Gastroesophageal sphincter (tissue), 4 donors: ENCODE data around the gene CDYL. TPM values are rescaled to one million over a fixed set of nuclear protein-coding genes. Genes with fewer than 3 reads are reported as not detected.

Source experiments
- ATAC-seq: fragments of 150-250 bp; one replicate; pipeline ENCODE4 v1.9.1; 2016; ENCODE audit warnings: mild to moderate bottlenecking, moderate library complexity
- H3K27ac ChIP-seq, 4 donors: fragments of 200-600 bp; sonication (generic) in 3 of 4; 1 replicate in 3 of 4; 2 replicates in 1 of 4; pipeline ENCODE4 v1.5.1; 2016 to 2019
- H3K27me3 ChIP-seq: fragments of 200-600 bp; sonication (generic); one replicate; pipeline ENCODE4 v1.5.1; 2019
- H3K36me3 ChIP-seq, 2 donors: fragments of 200-600 bp; sonication (generic); one replicate each; pipeline ENCODE4 v1.5.1; 2019; ENCODE audit warnings: control low read depth in 1 of 2
- H3K4me1 ChIP-seq, 3 donors: fragments of 200-600 bp; sonication (generic); 1 replicate in 2 of 3; 2 replicates in 1 of 3; pipeline ENCODE4 v1.5.1; 2016 to 2019; ENCODE audit warnings: control low read depth in 2 of 3
- H3K4me3 ChIP-seq, 2 donors: fragments of 200-600 bp; sonication (generic); one replicate each; pipeline ENCODE4 v1.5.1; 2019; ENCODE audit warnings: mild to moderate bottlenecking in 1 of 2, moderate library complexity in 1 of 2
- H3K9me3 ChIP-seq, 3 donors: fragments of 200-600 bp; sonication (generic); one replicate each; pipeline ENCODE4 v1.5.1; 2017 to 2019; ENCODE audit warnings: control low read depth in 2 of 3
- EP300 ChIP-seq: sonication (generic); formaldehyde crosslinking; IDR thresholded peaks from one replicate; pipeline ENCODE4 v1.6.1; 2017; ENCODE audit warnings: antibody characterized with exemption, mild to moderate bottlenecking
- POLR2A ChIP-seq, 2 donors: fragments of 450-650 bp; IDR thresholded peaks; one replicate each; pipeline ENCODE4 v1.6.1; 2017; ENCODE audit warnings: antibody characterized with exemption in 2 of 2, mild to moderate bottlenecking in 2 of 2, moderate library complexity in 1 of 2
- POLR2AphosphoS5 ChIP-seq: sonication (generic); formaldehyde crosslinking; IDR thresholded peaks from one replicate; pipeline ENCODE4 v1.6.1; 2017; ENCODE audit warnings: antibody characterized with exemption
- WGBS, 2 donors: methylation state at CpG; one replicate each; pipeline ENCODE4 v1.1.5; 2018; ENCODE audit warnings: low coverage in 1 of 2; 5-methylcytosine and 5-hydroxymethylcytosine counted together
- total RNA-seq, 4 donors: library from RNA; depleted of rRNA; stranded (reverse); fragments of >200 nt; gene quantifications; one replicate each; pipeline ENCODE4 v1.1.0, GENCODE V29; 2016
- TF ChIP-seq, protein P1 (sequence below), 4 experiments: fragments of 200-600 bp in 2 of 4; fragments of 450-650 bp in 2 of 4; sonication (generic) in 1 of 4; IDR thresholded peaks; one replicate each; pipeline ENCODE4 v1.5.1; 2017 to 2019; ENCODE audit warnings: antibody characterized with exemption in 4 of 4, mild to moderate bottlenecking in 2 of 4, moderate library complexity in 2 of 4

CDYL gene
- total RNA-seq, 4 donors from 2014 or later = 32.0 to 68.3 (median 54.0) TPM

DNA sequence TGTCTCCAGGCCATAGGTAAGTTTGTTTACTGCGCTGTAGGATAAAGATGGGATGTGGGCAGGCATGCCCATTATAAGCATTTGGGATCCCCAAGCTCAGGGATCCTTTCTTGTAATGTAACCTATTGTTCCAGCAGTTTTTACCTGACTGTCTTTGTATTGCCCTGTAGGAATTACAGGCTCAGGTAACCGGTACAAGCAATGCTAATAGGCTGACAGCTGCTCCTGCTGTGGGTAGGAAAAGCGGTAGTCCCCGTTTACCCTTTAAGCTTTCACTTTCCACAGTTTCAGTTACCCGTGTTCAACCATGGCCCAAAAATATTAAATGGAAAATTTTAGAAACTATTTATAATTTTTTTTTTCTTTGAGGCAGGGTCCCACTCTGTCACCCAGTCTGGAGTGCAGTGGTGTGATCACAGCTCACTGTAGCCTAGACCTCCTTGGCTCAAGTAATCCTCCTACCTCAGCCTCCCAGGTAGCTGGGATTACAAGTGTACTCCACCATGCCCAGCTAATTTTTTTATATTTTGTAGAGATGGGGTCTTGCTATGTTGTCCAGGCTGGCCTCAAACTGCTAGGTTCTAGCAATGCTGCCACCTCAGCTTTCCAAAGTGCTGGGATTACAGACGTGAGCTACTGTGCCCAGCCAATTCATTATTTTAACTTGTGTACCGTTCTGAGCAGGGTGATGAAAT lies 108.6 kb downstream of the CDYL start:
- TF ChIP-seq, protein P1, sequence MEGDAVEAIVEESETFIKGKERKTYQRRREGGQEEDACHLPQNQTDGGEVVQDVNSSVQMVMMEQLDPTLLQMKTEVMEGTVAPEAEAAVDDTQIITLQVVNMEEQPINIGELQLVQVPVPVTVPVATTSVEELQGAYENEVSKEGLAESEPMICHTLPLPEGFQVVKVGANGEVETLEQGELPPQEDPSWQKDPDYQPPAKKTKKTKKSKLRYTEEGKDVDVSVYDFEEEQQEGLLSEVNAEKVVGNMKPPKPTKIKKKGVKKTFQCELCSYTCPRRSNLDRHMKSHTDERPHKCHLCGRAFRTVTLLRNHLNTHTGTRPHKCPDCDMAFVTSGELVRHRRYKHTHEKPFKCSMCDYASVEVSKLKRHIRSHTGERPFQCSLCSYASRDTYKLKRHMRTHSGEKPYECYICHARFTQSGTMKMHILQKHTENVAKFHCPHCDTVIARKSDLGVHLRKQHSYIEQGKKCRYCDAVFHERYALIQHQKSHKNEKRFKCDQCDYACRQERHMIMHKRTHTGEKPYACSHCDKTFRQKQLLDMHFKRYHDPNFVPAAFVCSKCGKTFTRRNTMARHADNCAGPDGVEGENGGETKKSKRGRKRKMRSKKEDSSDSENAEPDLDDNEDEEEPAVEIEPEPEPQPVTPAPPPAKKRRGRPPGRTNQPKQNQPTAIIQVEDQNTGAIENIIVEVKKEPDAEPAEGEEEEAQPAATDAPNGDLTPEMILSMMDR (IDR thresholded peaks at IDR 0.05) = no peak
- no peak for TF ChIP-seq POLR2A (IDR thresholded peaks at IDR 0.05)
- no peak for TF ChIP-seq EP300
- TF ChIP-seq POLR2AphosphoS5 = no peak
- Histone ChIP-seq H3K4me3 (no peak overlapping the region), H3K27me3 (no peaks in the 10 kb centered on the region), H3K9me3 (no peaks in the 10 kb centered on the region), H3K4me1 (peaks cover 0 to 17% (median 0%) of the 10 kb centered on the region in 3 donors), H3K27ac (no peak overlapping the region), H3K36me3 (no peaks in the 10 kb centered on the region)
- ATAC-seq = no peak
- 89 to 92% methylated on average over 7 of the region's 7 CpGs for WGBS, 2 donors

DNA sequence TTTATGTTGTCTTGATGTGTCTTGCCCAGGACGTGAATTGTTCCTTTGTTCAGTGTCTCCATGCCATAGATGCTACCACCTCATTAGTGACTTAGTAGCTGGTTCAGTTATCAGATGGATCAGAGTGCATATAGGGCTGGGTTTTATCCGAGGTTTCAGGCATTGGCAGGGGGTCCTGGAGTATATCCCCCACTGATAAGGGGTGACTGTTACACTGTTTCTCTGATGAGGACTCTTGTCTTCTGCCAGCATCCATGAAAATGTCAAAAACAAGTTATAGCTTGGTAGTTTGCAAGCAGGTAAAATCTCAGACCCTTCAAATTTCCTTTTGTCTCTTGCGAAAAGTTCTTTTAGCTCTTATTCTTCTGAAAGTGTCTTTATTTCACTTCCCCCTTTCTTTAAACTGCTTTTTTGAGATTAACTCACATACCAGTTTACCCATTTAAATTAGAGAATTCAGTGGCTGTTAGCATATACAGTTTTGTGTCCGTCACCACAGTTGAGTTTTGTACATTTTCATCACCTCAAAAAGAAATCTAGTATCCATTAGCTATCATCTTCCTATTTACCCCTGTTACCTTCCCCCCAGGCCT lies 109.2 kb downstream of the CDYL start:
- Histone ChIP-seq H3K27ac (no peak overlapping the region), H3K4me3 (no peak overlapping the region), H3K36me3 (no peaks in the 10 kb centered on the region), H3K9me3 (no peaks in the 10 kb centered on the region), H3K27me3 (no peaks in the 10 kb centered on the region), H3K4me1 (peaks cover 0 to 22% (median 0%) of the 10 kb centered on the region in 3 donors)
- WGBS, 2 donors = 94 to 95% methylated on average over 3 to 4 of the region's 4 CpGs
- TF ChIP-seq EP300 (no peak), POLR2AphosphoS5 (no peak), POLR2A (IDR thresholded peaks at IDR 0.05) (no peak)
- TF ChIP-seq, protein P1 (IDR thresholded peaks at IDR 0.05) = no peak
- no peak for ATAC-seq

DNA sequence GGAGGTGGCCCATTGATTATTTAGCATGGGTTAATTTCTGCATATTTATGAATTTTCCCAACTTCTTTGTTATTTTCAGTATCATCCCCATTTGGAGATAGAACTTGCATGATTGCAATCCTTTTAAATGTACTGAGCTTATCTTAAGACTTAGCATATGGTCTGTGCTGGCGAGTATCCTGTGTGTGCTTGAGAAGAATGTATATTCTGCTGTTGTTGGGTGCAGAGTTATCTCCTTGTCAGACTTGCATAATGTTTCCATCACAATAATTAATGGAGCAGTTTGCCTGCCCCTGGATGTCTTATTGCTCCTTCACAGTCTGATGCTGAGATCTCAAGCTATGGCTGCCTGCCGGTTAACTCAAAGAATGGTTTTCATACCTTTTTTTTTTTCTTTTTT lies 112.6 kb downstream of the CDYL start:
- Histone ChIP-seq H3K27me3 (no peaks in the 10 kb centered on the region), H3K9me3 (no peaks in the 10 kb centered on the region), H3K36me3 (peaks cover 0 to 23% of the 10 kb centered on the region in 2 donors), H3K4me1 (peaks cover 0 to 7% (median 0%) of the 10 kb centered on the region in 3 donors), H3K4me3 (no peak overlapping the region), H3K27ac (no peak overlapping the region)
- TF ChIP-seq POLR2AphosphoS5 (no peak), POLR2A (IDR thresholded peaks at IDR 0.05) (no peak), EP300 (no peak)
- TF ChIP-seq, protein P1 (IDR thresholded peaks at IDR 0.05) = no peak
- WGBS, 2 donors = 83 to 87% methylated on average over 1 to 2 of the region's 2 CpGs
- ATAC-seq = no peak

DNA sequence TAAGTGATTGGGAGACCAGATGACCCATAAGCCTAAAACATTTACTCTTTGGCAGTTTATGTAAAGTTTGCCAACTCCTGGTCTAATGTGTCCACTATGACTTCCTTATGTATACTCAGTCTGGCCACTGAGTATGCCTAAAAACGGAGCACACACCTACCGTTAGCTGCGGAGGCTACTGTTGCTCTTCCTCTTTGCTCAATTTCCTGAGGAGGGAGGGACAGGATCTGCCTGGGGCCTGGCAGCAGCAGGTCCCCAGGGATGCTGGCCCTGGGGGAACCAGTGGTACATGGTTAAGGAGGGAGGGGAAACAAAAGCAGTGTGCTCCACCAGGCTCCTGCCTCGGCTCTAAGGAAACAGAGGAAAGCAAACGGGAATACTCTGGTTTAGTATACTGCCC lies 113.5 kb downstream of the CDYL start:
- no peaks in the 10 kb centered on the region for H3K27me3 ChIP-seq
- peaks cover 0 to 7% (median 0%) of the 10 kb centered on the region in 3 donors for H3K4me1 ChIP-seq
- no peak overlapping the region for H3K27ac ChIP-seq
- H3K36me3 ChIP-seq = peaks cover 0 to 32% of the 10 kb centered on the region in 2 donors
- H3K4me3 ChIP-seq = no peak overlapping the region
- no peak for TF ChIP-seq POLR2AphosphoS5
- no peak for TF ChIP-seq POLR2A (IDR thresholded peaks at IDR 0.05)
- TF ChIP-seq, protein P1 (IDR thresholded peaks at IDR 0.05) = no peak
- no peak for TF ChIP-seq EP300
- no peaks in the 10 kb centered on the region for H3K9me3 ChIP-seq
- WGBS, 2 donors = 69 to 100% methylated on average over 1 to 5 of the region's 5 CpGs
- no peak for ATAC-seq

DNA sequence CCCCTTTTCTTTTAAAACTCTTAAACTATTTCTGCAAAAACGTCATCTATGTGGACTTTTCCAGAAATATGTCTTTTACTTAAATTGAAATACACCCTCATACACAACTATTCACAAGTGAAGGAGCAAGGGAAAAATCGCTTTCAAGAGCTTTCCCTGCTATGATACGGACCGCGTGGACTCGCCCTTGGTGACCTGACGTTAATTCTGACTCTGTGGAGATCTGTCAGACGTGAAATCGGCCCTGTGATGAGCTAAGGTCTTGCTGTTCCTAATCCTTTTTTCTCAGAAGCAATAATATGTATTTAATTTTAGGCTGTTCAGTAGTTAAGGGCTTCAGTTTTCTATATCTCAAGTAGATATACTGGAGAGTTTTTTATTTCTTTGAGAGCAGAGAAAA lies 114.0 kb downstream of the CDYL start:
- no peaks in the 10 kb centered on the region for H3K27me3 ChIP-seq
- no peak overlapping the region for H3K4me3 ChIP-seq
- H3K36me3 ChIP-seq = peaks cover 0 to 32% of the 10 kb centered on the region in 2 donors
- no peaks in the 10 kb centered on the region for H3K9me3 ChIP-seq
- TF ChIP-seq, protein P1 (IDR thresholded peaks at IDR 0.05) = no peak
- TF ChIP-seq POLR2A (IDR thresholded peaks at IDR 0.05) (no peak), EP300 (no peak), POLR2AphosphoS5 (no peak)
- H3K27ac ChIP-seq = no peak overlapping the region
- no peak for ATAC-seq
- H3K4me1 ChIP-seq = peaks cover 0 to 7% (median 0%) of the 10 kb centered on the region in 3 donors
- WGBS, 2 donors = 82 to 94% methylated on average over 9 of the region's 9 CpGs
